ENCODE measurements around the gene DPH3.

- TF ChIP-seq FOXP2 (optimal IDR thresholded peaks at IDR 0.05; ENCODE audit: borderline replicate concordance, extremely low read depth, extremely low read length, insufficient read depth) (no peak), REST (IDR thresholded peaks at IDR 0.05; ENCODE audit: insufficient read depth in 1 of 2, low read depth in 2 of 2, low read length in 2 of 2) (no peak), TAF1 (IDR thresholded peaks at IDR 0.05; ENCODE audit: borderline replicate concordance, insufficient read depth, low read length) (no peak), POLR2AphosphoS5 (IDR thresholded peaks at IDR 0.05; ENCODE audit: low read depth, low read length) (no peak)
These were observed 17.3 kb downstream of the DPH3 start for GRCh38 chr3:16247282-16248061.
